GM12873 (cell line): ENCODE data around the gene NRG3.

ENCODE experiments used
- TF ChIP-seq, protein P1 (sequence below): IDR thresholded peaks from 2 replicates; pipeline ENCODE4 v1.5.1; 2012; ENCODE audit warnings: low read depth, mild to moderate bottlenecking, moderate library complexity, low read length, control low read depth; ENCODE audit not compliant: insufficient read depth; ENCODE audit errors: missing control alignments

Gene NRG3

DNA sequence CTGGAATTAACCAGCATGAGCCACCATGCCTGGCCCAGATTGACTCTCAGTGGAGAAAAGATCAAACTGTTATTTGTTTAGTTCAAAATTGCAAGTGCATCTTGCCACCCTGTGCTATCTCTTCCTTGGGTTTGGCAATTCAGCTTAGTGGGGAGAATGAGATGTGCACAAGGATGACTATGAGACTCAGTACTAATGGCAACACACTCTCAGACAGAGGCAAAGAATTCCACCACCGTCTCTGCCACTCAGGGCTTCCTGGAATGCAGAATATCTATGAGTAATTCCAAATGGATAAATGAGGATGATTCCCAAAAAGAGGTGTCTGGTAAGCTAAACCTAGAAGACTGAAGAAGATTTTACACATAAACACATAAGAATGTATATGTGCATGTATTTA lies 525.8 kb downstream of the NRG3 start:
- TF ChIP-seq, protein P1, sequence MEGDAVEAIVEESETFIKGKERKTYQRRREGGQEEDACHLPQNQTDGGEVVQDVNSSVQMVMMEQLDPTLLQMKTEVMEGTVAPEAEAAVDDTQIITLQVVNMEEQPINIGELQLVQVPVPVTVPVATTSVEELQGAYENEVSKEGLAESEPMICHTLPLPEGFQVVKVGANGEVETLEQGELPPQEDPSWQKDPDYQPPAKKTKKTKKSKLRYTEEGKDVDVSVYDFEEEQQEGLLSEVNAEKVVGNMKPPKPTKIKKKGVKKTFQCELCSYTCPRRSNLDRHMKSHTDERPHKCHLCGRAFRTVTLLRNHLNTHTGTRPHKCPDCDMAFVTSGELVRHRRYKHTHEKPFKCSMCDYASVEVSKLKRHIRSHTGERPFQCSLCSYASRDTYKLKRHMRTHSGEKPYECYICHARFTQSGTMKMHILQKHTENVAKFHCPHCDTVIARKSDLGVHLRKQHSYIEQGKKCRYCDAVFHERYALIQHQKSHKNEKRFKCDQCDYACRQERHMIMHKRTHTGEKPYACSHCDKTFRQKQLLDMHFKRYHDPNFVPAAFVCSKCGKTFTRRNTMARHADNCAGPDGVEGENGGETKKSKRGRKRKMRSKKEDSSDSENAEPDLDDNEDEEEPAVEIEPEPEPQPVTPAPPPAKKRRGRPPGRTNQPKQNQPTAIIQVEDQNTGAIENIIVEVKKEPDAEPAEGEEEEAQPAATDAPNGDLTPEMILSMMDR: no peak

DNA sequence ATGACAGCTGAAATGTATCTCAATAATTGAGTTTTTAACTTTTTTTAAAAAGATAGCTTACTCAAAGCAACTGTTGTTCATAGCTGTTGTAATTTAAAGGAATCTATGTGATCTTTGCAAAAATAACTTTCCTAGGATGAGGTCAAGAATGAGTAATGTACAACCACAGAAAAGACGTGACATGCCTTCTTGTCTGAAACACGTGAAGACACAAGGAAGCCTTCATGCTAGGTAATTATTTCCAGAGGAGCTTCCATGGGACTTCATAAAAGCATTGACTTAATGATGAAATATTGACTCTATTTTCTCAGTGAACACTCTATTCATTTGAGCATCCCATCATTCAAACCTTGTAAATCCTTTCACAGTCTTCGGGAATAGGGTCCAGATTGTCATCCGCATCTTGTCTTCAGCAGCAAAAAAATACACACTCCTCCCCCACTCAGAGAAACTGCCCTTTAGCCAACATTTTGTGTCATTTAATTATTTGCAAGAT lies 528.0 kb downstream of the NRG3 start:
- TF ChIP-seq, protein P1: no peak

DNA sequence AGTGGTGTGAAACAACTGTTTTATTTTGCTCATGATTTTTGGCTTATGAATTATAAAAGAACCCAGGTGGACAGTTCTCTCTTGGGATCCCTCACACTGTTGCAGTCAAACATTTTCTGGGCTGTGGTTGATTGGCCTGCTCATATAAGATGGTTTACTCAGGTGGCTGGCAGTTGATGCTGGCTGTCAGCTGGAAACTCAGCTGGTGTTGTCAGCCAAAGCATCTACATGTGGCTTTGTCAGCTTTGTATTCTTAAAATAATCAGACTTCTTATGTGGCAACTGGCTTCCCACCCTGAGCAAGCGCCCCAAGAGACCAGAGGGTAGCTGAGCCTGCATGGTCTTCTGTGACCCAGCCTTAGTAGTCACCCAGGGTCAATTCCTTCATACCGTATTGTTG lies 534.7 kb downstream of the NRG3 start:
- TF ChIP-seq, protein P1: no peak

DNA sequence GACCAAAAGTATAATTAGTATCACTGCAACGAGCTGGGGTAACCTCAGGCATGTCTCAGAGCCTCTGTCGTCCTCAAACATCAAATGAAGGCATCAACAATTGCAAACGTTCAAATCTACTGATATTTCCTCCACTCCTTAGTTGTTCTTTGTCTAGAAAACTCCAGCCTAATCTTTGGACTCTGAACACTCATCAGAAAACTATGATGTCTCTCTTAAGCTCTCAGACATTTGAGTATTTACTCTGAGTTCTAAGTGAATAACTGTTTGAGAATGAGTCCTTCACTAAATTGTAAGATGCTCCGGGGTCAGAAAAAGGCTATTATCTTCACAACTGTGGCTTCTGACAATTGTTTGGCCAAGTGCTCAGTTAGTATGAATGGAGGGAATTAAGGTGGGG lies 536.4 kb downstream of the NRG3 start:
- TF ChIP-seq, protein P1: no peak

DNA sequence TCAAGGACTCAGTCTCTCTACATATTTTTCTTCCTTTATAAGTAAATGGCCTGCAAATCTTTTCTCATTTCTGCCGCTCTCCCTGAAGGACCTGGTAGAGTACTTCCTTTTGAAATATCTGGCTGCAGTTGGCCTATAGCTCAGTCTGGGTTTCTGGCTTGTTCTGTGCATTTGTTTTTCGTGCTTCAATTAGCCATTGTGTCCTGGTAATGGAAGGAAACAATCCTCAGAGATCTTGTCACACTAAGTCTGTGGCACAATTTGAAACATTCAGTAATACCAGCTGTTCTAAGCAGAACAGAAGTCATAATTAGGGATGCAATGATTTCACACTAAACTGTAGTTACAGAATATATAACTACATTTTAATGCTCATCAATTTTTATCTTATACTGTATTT lies 545.0 kb downstream of the NRG3 start:
- TF ChIP-seq, protein P1: no peak

DNA sequence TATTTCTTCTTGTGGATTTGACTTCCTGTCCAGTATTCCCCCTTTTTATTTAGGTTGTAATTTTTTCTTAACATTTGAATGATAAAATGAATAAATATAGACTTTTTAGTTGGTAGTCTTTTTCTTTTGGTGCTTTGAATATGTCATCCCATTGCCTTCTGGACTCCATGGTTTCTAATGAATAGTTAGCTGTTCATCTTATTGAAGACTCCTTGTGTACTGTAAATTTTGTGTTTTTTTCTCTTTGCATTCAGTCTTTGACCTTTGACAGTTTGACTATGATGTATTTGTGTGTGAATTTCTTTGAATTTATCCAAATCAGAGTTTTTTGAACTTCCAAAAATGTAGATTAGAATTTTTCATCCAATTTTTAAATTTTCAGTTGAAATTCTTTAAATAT lies 554.3 kb downstream of the NRG3 start:
- TF ChIP-seq, protein P1: no peak

DNA sequence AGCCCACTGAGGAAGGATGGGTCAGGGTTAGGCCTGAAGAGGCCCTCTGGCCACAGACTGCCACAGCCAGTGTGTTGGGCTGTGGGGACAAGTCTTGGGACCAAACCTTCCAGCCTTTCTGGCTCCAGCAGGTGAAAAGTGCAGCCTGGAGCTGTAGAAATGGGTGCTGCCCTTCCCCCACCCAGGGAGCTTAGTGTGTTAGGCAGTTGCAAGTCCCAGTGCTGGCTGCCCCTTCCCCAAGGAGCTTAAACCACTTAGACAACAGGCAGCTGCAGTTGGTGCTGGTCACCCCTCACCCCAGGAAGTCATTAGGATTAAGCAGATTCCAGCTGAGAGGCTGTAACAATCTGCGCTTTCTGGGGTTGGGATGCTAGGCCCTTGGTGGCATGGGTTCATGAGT lies 563.3 kb downstream of the NRG3 start:
- TF ChIP-seq, protein P1: no peak

DNA sequence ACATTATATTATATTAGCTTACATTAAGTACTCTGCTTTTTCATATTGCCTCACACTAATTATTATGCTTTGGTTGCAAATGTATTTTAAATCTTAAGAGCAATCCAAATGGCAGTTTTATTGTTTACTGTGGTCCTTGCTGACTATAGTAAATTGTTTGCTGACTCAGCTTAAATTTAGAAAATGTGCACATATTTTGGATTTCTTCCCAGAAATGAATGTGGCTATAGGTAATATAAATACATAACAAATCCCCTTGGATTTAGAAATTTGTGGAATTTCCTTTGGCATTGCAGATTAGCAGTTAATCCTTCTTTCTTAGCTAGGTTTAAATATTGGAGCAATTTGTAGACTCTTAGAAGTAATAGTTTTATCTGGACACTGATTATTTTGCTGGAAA lies 565.8 kb downstream of the NRG3 start:
- TF ChIP-seq, protein P1: no peak
